Thoracic aorta (tissue), 2 donors: ENCODE results near the gene OBI1. TPM values are rescaled to one million over a fixed set of nuclear protein-coding genes. Genes with fewer than 3 reads are reported as not detected.
A peak's percentile ranks its signal among the peaks of the same experiment; 100 is the strongest.

Experiments
- ATAC-seq: fragments of 150-250 bp; one replicate; pipeline ENCODE4 v1.8.0; 2017; ENCODE audit warnings: low read depth; ENCODE audit not compliant: insufficient number of reproducible peaks, low FRiP score
- DNase-seq: peaks from one replicate; pipeline ENCODE4 v3.0.0-alpha.2; 2020; ENCODE audit warnings: low spot score
- H3K27ac ChIP-seq, 2 donors: fragments of 200-600 bp; sonication (generic); 1 replicate in 1 of 2; 2 replicates in 1 of 2; pipeline ENCODE4 v1.5.1; 2016; ENCODE audit warnings: mild to moderate bottlenecking in 2 of 2, moderate library complexity in 2 of 2
- H3K27me3 ChIP-seq: fragments of 200-600 bp; sonication (generic); replicated peaks from 2 replicates; pipeline ENCODE4 v1.6.0; 2016; ENCODE audit warnings: mild to moderate bottlenecking; ENCODE audit not compliant: insufficient read depth
- H3K36me3 ChIP-seq: fragments of 200-600 bp; sonication (generic); one replicate; pipeline ENCODE4 v1.5.1; 2016
- H3K4me1 ChIP-seq, 2 donors: fragments of 200-600 bp; sonication (generic); 1 replicate in 1 of 2; 2 replicates in 1 of 2; pipeline versions ENCODE4 v1.5.1 to v1.6.0; 2016; ENCODE audit warnings: low read depth in 2 of 2, mild to moderate bottlenecking in 1 of 2; ENCODE audit not compliant: control insufficient read depth in 1 of 2
- H3K4me3 ChIP-seq: fragments of 200-600 bp; sonication (generic); 2 replicates; pipeline ENCODE4 v1.5.1; 2016; ENCODE audit warnings: mild to moderate bottlenecking
- H3K9me3 ChIP-seq: fragments of 200-600 bp; sonication (generic); 2 replicates; pipeline ENCODE4 v1.5.1; 2016
- total RNA-seq, 2 donors: library from RNA; depleted of rRNA; stranded (reverse); fragments of >200 nt; gene quantifications; one replicate each; pipeline versions ENCODE4 v1.1.0 to v1.2.3, GENCODE V29; 2016
- TF ChIP-seq, protein P1 (sequence below): fragments of 200-600 bp; sonication (generic); IDR thresholded peaks from one replicate; pipeline ENCODE4 v1.5.1; 2019; ENCODE audit warnings: antibody characterized with exemption

Gene OBI1, protein sequence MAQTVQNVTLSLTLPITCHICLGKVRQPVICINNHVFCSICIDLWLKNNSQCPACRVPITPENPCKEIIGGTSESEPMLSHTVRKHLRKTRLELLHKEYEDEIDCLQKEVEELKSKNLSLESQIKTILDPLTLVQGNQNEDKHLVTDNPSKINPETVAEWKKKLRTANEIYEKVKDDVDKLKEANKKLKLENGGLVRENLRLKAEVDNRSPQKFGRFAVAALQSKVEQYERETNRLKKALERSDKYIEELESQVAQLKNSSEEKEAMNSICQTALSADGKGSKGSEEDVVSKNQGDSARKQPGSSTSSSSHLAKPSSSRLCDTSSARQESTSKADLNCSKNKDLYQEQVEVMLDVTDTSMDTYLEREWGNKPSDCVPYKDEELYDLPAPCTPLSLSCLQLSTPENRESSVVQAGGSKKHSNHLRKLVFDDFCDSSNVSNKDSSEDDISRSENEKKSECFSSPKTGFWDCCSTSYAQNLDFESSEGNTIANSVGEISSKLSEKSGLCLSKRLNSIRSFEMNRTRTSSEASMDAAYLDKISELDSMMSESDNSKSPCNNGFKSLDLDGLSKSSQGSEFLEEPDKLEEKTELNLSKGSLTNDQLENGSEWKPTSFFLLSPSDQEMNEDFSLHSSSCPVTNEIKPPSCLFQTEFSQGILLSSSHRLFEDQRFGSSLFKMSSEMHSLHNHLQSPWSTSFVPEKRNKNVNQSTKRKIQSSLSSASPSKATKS
- total RNA-seq = 10 to 100 TPM in 1 of 2 donors, 1 to 10 TPM in 1; 9.3 to 10.2 TPM

- Histone ChIP-seq H3K4me3 (peak within 1 kb of the TSS; percentile 90), H3K27me3 (no peaks in the 10 kb centered on the region), H3K27ac (peak within 1 kb of the TSS; percentile 41 to 52), H3K4me1 (peaks cover 7 to 10% of the 10 kb centered on the region in 2 donors), H3K9me3 (no peaks in the 10 kb centered on the region), H3K36me3 (no peaks in the 10 kb centered on the region)
- DNase-seq = peak; percentile 53
- TF ChIP-seq, protein P1, sequence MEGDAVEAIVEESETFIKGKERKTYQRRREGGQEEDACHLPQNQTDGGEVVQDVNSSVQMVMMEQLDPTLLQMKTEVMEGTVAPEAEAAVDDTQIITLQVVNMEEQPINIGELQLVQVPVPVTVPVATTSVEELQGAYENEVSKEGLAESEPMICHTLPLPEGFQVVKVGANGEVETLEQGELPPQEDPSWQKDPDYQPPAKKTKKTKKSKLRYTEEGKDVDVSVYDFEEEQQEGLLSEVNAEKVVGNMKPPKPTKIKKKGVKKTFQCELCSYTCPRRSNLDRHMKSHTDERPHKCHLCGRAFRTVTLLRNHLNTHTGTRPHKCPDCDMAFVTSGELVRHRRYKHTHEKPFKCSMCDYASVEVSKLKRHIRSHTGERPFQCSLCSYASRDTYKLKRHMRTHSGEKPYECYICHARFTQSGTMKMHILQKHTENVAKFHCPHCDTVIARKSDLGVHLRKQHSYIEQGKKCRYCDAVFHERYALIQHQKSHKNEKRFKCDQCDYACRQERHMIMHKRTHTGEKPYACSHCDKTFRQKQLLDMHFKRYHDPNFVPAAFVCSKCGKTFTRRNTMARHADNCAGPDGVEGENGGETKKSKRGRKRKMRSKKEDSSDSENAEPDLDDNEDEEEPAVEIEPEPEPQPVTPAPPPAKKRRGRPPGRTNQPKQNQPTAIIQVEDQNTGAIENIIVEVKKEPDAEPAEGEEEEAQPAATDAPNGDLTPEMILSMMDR = no peak
- peak; percentile 54 for ATAC-seq
Measured at GRCh38 chr13:78658630-78659449, at the start of gene OBI1. Gene OBI1, minus strand, starts transcription at chr13:78659155. Its CDS starts 35 bp downstream, at chr13:78659120.

- TF ChIP-seq, protein P1 = no peak
- Histone ChIP-seq H3K27me3 (no peaks in the 10 kb centered on the region), H3K4me1 (no peaks in the 10 kb centered on the region), H3K27ac (no peak overlapping the region), H3K36me3 (no peaks in the 10 kb centered on the region), H3K4me3 (no peak overlapping the region), H3K9me3 (no peaks in the 10 kb centered on the region)
- ATAC-seq = no peak
- DNase-seq = no peak
Measured at GRCh38 chr13:78701383-78701782, 42.4 kb upstream of the OBI1 start.

DNA sequence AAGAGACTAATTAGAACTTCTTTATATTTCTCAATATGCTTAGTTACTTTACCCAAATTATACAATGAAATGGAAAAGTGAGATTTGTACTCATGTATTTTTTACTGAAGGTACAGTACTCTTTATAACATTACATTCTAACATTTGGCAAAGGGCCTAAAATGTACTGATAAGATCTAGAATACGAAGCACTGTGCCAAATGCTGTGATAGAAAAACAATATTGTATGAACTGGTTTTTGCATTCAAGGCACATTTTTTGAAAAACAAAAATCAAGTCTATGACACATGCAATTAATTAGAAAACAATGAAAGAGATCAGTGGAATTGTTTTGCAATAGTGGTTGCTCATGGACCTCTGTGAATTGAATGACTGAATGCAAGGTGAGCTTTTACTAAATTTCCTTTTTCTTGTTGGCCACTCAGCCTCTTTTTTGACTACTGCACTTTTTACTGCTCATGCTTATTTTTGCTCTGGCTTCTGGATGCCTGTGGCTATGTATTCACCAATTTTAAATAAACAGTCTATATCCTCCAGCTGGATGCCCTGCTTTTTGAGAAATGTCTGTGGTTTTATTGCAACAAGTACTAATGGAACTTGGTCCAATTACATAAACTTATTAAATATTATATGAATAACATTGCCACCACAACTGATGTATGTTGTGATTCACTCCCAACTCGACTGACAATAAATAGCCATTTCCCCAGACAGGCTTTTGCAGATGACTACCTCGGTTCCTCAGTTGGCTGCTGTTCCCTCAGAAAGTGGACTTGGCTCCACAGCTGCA lies 41.4 kb upstream of the OBI1 start:
- Histone ChIP-seq H3K36me3 (no peaks in the 10 kb centered on the region), H3K27ac (no peak overlapping the region), H3K9me3 (no peaks in the 10 kb centered on the region), H3K4me1 (no peaks in the 10 kb centered on the region), H3K27me3 (no peaks in the 10 kb centered on the region), H3K4me3 (no peak overlapping the region)
- TF ChIP-seq, protein P1 = no peak
- DNase-seq (no peak), ATAC-seq (no peak)

DNA sequence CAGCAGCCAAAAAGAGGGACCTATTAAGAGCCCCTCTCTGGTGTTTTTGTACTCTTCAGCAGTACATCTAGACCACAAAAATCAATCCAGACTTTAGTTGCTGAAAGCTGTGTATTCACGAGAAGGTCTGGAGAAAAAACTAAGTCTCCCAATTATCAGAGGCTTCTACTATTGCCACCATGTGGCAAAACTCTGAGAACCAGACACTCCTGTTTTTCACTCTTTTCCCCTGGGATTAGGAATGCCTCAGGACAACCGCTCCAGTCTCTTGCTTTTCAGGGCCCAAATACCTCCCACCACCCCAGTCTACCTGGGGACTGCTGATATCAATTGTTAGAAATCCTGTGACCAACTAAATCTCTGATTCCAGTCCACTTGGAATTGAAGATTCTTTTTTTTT lies 30.1 kb upstream of the OBI1 start:
- Histone ChIP-seq H3K27ac (no peak overlapping the region), H3K4me1 (no peaks in the 10 kb centered on the region), H3K4me3 (no peak overlapping the region), H3K9me3 (no peaks in the 10 kb centered on the region), H3K27me3 (no peaks in the 10 kb centered on the region), H3K36me3 (no peaks in the 10 kb centered on the region)
- ATAC-seq = no peak
- TF ChIP-seq, protein P1 = no peak
- DNase-seq = no peak
